Measurements from ENCODE around the gene TTC7B.

Gene TTC7B

DNA sequence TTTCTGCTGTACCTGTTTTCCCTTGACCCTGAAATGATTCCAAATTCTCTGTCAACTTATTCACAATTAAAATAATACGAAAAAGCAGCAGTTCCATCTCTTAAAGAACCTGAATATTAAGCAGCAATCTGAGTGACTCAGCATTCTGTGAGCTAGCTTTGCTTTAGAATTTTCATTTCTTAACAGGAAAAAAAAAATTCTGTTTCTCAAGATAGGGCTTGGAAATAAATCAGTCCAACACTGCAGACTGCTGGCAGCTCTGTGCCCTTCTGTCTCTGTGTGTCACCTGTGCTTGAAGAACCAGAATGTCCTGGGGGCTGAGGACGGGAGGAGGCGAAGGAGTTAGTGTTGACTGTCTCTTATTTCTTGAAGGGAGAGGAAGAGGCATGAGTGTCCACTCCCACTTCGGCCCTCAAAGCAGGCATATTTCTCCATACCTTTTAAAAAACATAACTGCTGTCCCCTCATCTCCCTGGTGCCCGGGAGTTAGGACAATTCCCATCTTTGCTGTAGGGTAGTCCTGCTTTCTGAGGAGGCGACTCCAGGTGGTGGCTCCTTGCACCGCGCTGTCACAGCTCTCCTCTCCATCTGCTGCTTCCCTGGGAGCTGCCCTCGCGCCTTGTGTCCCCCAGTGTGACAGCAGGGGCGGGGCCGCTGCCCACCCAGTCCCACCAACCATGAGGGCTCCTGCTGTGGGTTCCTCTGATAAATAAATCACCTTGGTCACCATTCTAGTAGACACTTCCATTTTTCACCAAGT, 216.3 kb downstream of the TTC7B start:
- no peak overlapping the region for H3K4me3 ChIP-seq (ENCODE audit: low read length)
- no peaks in the 10 kb centered on the region for H3K36me3 ChIP-seq (ENCODE audit: insufficient read depth, low read length)
- H3K27me3 ChIP-seq (ENCODE audit: insufficient read depth, low read length), result no peaks in the 10 kb centered on the region
- 86% methylated on average over 12 of the region's 12 CpGs for WGBS
- H3K9me3 ChIP-seq (ENCODE audit: insufficient read depth, low read depth, low read length), result no peaks in the 10 kb centered on the region
- no peak overlapping the region for H3K27ac ChIP-seq (ENCODE audit: low read depth, low read length)
- no peak overlapping the region for H3K9ac ChIP-seq (ENCODE audit: low read depth, low read length)
- H3K4me1 ChIP-seq (ENCODE audit: insufficient read depth, low read length), result peaks cover 30% of the 10 kb centered on the region

- 82% methylated on average over 11 of the region's 11 CpGs for WGBS
- Histone ChIP-seq H3K4me3 (ENCODE audit: low read length) (no peak overlapping the region), H3K9ac (ENCODE audit: low read depth, low read length) (no peak overlapping the region), H3K36me3 (ENCODE audit: insufficient read depth, low read length) (no peaks in the 10 kb centered on the region), H3K9me3 (ENCODE audit: insufficient read depth, low read depth, low read length) (no peaks in the 10 kb centered on the region), H3K4me1 (ENCODE audit: insufficient read depth, low read length) (peaks cover 24% of the 10 kb centered on the region), H3K27ac (ENCODE audit: low read depth, low read length) (no peak overlapping the region), H3K27me3 (ENCODE audit: insufficient read depth, low read length) (no peaks in the 10 kb centered on the region)
Measured at GRCh38 chr14:90599339-90599738, 216.9 kb downstream of the TTC7B start.

DNA sequence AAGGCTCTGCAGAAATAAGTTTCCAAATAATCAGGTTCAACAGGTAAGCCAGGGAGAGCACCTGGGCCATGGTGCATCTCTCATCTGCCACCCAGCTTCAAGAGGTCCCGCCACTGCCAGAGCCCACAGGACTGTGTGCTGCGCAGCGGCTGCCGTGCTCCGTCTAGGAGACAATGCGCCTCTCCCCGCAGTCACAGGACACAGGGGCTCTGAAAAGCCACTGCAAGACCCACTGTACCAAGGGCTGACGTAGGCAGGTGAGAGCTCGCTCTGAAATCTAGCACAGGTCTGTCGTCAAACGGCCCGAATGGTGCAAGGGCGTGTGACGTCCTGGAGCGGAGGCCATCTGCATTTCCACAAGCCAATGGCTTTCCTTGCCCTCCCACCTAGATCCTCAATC, 218.3 kb downstream of the TTC7B start:
- no peak overlapping the region for H3K4me3 ChIP-seq (ENCODE audit: low read length)
- H3K9ac ChIP-seq (ENCODE audit: low read depth, low read length), result no peak overlapping the region
- no peak overlapping the region for H3K27ac ChIP-seq (ENCODE audit: low read depth, low read length)
- H3K36me3 ChIP-seq (ENCODE audit: insufficient read depth, low read length), result no peaks in the 10 kb centered on the region
- 95% methylated on average over 15 of the region's 15 CpGs for WGBS
- peaks cover 16% of the 10 kb centered on the region for H3K4me1 ChIP-seq (ENCODE audit: insufficient read depth, low read length)
- no peaks in the 10 kb centered on the region for H3K27me3 ChIP-seq (ENCODE audit: insufficient read depth, low read length)
- H3K9me3 ChIP-seq (ENCODE audit: insufficient read depth, low read depth, low read length), result no peaks in the 10 kb centered on the region

DNA sequence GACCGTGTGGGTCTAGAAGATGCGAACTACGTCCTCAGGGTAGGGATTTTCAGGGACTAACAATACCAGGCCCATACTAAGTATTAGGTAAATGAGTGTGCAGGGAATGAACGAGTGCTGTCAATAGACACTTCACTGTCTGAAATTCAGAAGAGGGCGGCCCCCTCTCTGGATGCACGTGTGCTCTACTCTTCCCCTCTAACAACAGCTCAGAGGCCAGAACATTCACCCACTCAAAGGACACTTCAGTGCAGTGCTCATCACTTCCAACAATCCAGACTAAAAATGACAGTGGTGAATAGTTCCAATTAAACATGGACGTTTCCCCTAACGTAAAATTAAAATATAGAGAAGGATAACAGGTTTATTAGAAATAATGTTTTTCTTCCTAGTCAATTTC, 219.5 kb downstream of the TTC7B start:
- H3K9ac ChIP-seq (ENCODE audit: low read depth, low read length), result no peak overlapping the region
- no peak overlapping the region for H3K4me3 ChIP-seq (ENCODE audit: low read length)
- H3K4me1 ChIP-seq (ENCODE audit: insufficient read depth, low read length), result peaks cover 16% of the 10 kb centered on the region
- no peaks in the 10 kb centered on the region for H3K9me3 ChIP-seq (ENCODE audit: insufficient read depth, low read depth, low read length)
- 85% methylated on average over 6 of the region's 8 CpGs for WGBS
- no peak overlapping the region for H3K27ac ChIP-seq (ENCODE audit: low read depth, low read length)
- no peaks in the 10 kb centered on the region for H3K36me3 ChIP-seq (ENCODE audit: insufficient read depth, low read length)
- H3K27me3 ChIP-seq (ENCODE audit: insufficient read depth, low read length), result no peaks in the 10 kb centered on the region

DNA sequence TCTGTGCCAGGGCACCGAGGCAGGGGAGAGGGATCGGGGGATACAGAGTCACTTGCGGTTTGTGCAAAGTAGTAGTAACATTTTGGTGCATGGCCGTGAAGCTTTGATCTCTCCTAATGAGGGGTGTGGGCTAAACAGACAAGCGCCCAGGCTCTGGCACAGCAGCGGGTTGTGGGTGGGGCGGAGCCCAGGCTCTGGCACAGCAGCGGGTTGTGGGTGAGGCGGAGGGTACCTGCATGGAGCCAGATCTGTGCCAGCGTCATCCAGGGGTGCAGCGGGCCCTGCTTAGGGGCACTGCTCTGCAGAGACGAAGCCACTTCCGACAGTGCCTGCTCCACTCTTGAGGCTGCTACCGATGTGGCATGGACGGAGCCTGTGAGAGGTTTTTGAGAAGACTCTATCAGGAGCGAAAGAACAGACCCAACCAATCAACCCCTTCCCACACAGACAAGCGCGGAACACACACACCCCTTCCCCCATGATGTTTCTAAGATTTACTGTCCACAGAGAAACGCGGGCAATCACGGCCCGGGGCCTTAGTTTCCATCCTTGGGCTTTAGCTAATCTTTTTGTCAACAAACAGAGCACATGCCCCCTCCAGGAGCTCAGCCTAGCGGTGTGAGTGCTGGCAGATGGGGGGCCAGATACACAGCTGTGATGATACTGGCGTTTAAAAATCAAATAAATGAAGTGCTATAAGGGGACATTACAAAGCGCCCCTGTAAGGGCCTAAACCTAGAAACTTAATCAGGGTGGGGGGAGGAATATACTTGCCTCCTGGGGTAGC, 222.8 kb downstream of the TTC7B start:
- Histone ChIP-seq H3K9me3 (ENCODE audit: insufficient read depth, low read depth, low read length) (no peaks in the 10 kb centered on the region), H3K4me1 (ENCODE audit: insufficient read depth, low read length) (0 out of 2 replicates have a peak, but pooled peaks cover 3% of the 10 kb centered on the region), H3K27me3 (ENCODE audit: insufficient read depth, low read length) (no peaks in the 10 kb centered on the region), H3K27ac (ENCODE audit: low read depth, low read length) (no peak overlapping the region), H3K9ac (ENCODE audit: low read depth, low read length) (no peak overlapping the region), H3K4me3 (ENCODE audit: low read length) (no peak overlapping the region), H3K36me3 (ENCODE audit: insufficient read depth, low read length) (no peaks in the 10 kb centered on the region)
- WGBS, result 88% methylated on average over 24 of the region's 25 CpGs

- WGBS, result 93% methylated on average over 3 of the region's 3 CpGs
- Histone ChIP-seq H3K4me3 (ENCODE audit: low read length) (no peak overlapping the region), H3K36me3 (ENCODE audit: insufficient read depth, low read length) (no peaks in the 10 kb centered on the region), H3K9ac (ENCODE audit: low read depth, low read length) (no peak overlapping the region), H3K4me1 (ENCODE audit: insufficient read depth, low read length) (0 out of 2 replicates have a peak, but pooled peaks cover 3% of the 10 kb centered on the region), H3K27me3 (ENCODE audit: insufficient read depth, low read length) (no peaks in the 10 kb centered on the region), H3K27ac (ENCODE audit: low read depth, low read length) (no peak overlapping the region), H3K9me3 (ENCODE audit: insufficient read depth, low read depth, low read length) (no peaks in the 10 kb centered on the region)
Measured at GRCh38 chr14:90592655-90593054, 223.6 kb downstream of the TTC7B start.

- Histone ChIP-seq H3K4me3 (ENCODE audit: low read length) (no peak overlapping the region), H3K27ac (ENCODE audit: low read depth, low read length) (no peak overlapping the region), H3K9me3 (ENCODE audit: insufficient read depth, low read depth, low read length) (no peaks in the 10 kb centered on the region), H3K36me3 (ENCODE audit: insufficient read depth, low read length) (no peaks in the 10 kb centered on the region), H3K9ac (ENCODE audit: low read depth, low read length) (no peak overlapping the region), H3K27me3 (ENCODE audit: insufficient read depth, low read length) (no peaks in the 10 kb centered on the region), H3K4me1 (ENCODE audit: insufficient read depth, low read length) (no peaks in the 10 kb centered on the region)
- 92% methylated on average over 9 of the region's 10 CpGs for WGBS
Measured at GRCh38 chr14:90587918-90588317, 228.3 kb downstream of the TTC7B start.

DNA sequence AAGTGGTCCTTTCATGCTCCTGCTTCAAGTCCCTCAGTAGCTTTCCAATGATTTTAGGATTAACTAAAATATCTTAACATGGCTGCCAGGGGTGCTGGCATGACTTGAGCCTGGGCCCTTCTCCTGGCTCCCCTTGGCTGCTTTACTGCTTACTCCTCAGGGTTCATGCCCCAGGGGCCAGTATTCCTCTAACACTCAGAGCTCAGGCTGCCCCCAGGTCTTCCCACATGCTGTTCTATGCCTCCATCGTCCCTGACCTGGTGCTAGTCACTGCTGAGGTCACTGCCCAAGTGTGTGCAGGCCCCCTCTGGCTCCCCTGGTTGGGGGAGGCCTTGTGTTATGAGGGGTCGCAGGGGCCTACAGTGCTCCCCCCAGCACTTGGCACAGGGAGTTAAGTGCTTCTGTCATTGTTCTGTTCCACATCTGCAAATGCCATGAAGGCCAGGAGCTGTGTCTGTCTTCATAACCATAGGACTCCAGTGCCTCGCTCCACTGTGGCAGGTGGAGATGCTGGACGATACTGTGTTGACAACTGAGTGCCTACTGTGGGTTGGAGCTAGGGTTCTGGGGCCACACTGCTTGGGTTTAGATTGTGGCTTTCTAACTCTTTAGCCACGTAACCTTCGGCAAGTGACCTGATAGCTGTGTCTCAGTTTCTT, 228.8 kb downstream of the TTC7B start:
- WGBS, result 96% methylated on average over 6 of the region's 6 CpGs
- Histone ChIP-seq H3K27ac (ENCODE audit: low read depth, low read length) (no peak overlapping the region), H3K27me3 (ENCODE audit: insufficient read depth, low read length) (no peaks in the 10 kb centered on the region), H3K4me3 (ENCODE audit: low read length) (no peak overlapping the region), H3K9ac (ENCODE audit: low read depth, low read length) (no peak overlapping the region), H3K9me3 (ENCODE audit: insufficient read depth, low read depth, low read length) (no peaks in the 10 kb centered on the region), H3K36me3 (ENCODE audit: insufficient read depth, low read length) (no peaks in the 10 kb centered on the region), H3K4me1 (ENCODE audit: insufficient read depth, low read length) (no peaks in the 10 kb centered on the region)

GRCh38 chr14:90585106-90585505, 231.1 kb downstream of the TTC7B start:
- 83% methylated on average over 8 of the region's 8 CpGs for WGBS
- Histone ChIP-seq H3K36me3 (ENCODE audit: insufficient read depth, low read length) (no peaks in the 10 kb centered on the region), H3K27me3 (ENCODE audit: insufficient read depth, low read length) (no peaks in the 10 kb centered on the region), H3K9me3 (ENCODE audit: insufficient read depth, low read depth, low read length) (no peaks in the 10 kb centered on the region), H3K4me3 (ENCODE audit: low read length) (no peak overlapping the region), H3K9ac (ENCODE audit: low read depth, low read length) (no peak overlapping the region), H3K27ac (ENCODE audit: low read depth, low read length) (no peak overlapping the region), H3K4me1 (ENCODE audit: insufficient read depth, low read length) (no peaks in the 10 kb centered on the region)

GRCh38 chr14:90583916-90584605, 232.2 kb downstream of the TTC7B start:
- WGBS, result 96% methylated on average over 12 of the region's 12 CpGs
- no peak overlapping the region for H3K9ac ChIP-seq (ENCODE audit: low read depth, low read length)
- H3K36me3 ChIP-seq (ENCODE audit: insufficient read depth, low read length), result no peaks in the 10 kb centered on the region
- H3K27ac ChIP-seq (ENCODE audit: low read depth, low read length), result no peak overlapping the region
- H3K4me1 ChIP-seq (ENCODE audit: insufficient read depth, low read length), result no peaks in the 10 kb centered on the region
- no peak overlapping the region for H3K4me3 ChIP-seq (ENCODE audit: low read length)
- H3K27me3 ChIP-seq (ENCODE audit: insufficient read depth, low read length), result no peaks in the 10 kb centered on the region
- no peaks in the 10 kb centered on the region for H3K9me3 ChIP-seq (ENCODE audit: insufficient read depth, low read depth, low read length)

GRCh38 chr14:90583427-90583826, 232.8 kb downstream of the TTC7B start:
- H3K4me1 ChIP-seq (ENCODE audit: insufficient read depth, low read length), result no peaks in the 10 kb centered on the region
- 94% methylated on average over 4 of the region's 4 CpGs for WGBS

More at GRCh38 chr14:90583427-90583826, 232.8 kb downstream of the TTC7B start:
- Histone ChIP-seq H3K27ac (ENCODE audit: low read depth, low read length) (no peak overlapping the region), H3K27me3 (ENCODE audit: insufficient read depth, low read length) (no peaks in the 10 kb centered on the region), H3K36me3 (ENCODE audit: insufficient read depth, low read length) (no peaks in the 10 kb centered on the region), H3K4me3 (ENCODE audit: low read length) (no peak overlapping the region), H3K9ac (ENCODE audit: low read depth, low read length) (no peak overlapping the region), H3K9me3 (ENCODE audit: insufficient read depth, low read depth, low read length) (no peaks in the 10 kb centered on the region)
